Inflammatory macrophage (primary cell): ENCODE data around the gene NLRP2B.
"Not testable (repeated sequence)": the region's sequence is repeated elsewhere in the genome, so short reads cannot be mapped to it uniquely, and the experiment has no call there.

ENCODE experiments used
- DNase-seq, 2 donors: peaks; one replicate each; pipeline ENCODE4 v3.0.0-alpha.2; 2020 to 2022
- total RNA-seq, 18 experiments: gene quantifications; one replicate each; lab custom pipeline; 2026; ENCODE audit warnings: mixed read lengths in 6 of 18, inconsistent platforms in 2 of 18; lab: John Stamatoyannopoulos, UW

The NLRP2B gene
- total RNA-seq: 0 to 0.06 (median 0) reads per million in 18 experiments

DNA sequence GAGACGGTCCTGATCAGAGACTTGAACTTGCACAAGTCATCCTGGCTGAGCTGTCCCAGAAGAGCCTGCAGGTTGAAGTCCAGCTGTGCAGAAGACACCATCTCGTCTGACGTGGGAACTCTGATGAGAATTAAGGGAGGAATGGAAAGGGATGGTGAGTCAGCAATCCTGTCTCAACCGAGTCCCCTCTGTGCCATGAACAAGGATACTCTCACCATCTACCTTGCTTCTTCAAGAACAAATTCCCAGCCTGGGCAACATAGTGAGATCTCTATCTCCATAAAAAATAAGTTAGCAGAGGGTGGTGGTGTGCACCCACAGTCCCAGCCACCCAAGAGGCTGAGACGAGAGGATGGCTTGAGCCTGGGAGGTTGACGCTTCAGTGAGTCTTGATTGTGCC, at the start of gene NLRP2B:
TSS of gene NLRP2B (minus strand) at position 101 of the 400 bp plus-strand sequence.
- DNase-seq: no peak

DNA sequence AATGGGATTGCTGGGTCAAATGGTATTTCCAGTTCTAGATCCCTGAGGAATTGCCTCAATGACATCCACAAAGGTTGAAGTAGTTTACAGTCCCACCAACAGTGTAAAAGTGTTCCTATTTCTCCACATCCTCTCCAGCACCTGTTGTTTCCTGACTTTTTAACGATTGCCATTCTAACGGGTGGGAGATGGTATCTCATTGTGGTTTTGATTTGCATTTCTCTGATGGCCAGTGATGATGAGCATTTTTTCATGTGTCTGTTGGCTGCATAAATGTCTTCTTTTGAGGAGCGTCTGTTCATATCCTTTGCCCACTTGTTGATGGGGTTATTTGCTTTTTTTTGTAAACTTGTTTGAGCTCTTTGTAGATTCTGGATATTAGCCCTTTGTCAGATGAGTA, 45.9 kb upstream of the NLRP2B start:
- not testable (repeated sequence) for DNase-seq

DNA sequence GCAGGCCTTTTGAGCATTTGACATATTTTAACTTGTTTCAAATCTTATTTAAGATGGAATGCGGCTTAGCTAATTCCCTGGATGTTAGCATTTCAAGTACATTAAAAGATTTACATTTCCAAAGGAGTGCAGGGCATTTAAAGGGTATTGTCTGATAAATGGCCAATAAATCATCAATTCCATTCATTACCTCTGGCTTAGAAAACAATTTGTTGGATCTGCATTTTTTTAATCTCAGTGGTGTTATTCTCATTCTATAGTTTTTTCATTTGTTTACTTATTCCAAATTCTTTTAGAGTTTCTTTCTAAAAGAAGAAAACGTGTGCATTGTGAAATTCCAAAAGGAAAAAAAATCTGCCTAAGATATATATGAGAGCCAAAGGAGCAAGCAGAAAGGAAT, 1.3 kb upstream of the NLRP2B start:
- DNase-seq: no peak

DNA sequence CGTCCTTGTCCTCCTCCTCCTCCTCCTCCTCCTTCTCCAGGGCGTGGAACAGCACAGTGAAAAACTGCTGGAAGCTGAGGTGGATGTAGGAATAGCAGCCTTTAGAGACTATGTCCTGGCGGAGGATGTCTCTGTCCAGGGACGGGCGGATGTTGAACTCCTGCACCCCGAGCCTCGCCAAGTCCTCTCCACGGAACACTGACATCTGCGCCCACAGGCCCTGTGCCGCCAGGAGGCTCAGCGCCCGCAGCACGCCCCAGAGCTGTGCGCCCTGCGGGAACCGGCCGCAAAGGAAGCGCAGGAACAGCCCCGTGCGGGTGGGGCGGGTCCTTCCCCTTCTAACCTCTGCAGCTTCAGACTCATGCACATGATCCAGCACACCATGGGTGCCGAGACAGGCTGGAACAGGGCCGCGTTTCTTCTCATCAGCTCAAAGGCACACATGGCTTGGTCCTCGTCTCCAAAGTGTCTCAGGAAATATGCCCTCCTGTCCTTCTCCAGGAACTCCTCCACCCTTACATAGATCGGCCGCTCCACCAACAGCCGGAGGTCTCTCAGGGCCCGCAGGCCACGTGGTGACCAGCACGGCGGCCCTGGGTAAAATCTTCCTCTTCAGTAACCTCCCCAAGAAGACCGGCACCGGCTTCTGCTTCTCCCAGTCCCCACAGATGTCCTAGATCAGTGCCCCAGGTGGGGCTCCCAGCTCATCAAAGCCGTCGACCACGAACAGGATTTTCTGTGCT, 1.2 kb downstream of the NLRP2B start:
- no peak for DNase-seq

DNA sequence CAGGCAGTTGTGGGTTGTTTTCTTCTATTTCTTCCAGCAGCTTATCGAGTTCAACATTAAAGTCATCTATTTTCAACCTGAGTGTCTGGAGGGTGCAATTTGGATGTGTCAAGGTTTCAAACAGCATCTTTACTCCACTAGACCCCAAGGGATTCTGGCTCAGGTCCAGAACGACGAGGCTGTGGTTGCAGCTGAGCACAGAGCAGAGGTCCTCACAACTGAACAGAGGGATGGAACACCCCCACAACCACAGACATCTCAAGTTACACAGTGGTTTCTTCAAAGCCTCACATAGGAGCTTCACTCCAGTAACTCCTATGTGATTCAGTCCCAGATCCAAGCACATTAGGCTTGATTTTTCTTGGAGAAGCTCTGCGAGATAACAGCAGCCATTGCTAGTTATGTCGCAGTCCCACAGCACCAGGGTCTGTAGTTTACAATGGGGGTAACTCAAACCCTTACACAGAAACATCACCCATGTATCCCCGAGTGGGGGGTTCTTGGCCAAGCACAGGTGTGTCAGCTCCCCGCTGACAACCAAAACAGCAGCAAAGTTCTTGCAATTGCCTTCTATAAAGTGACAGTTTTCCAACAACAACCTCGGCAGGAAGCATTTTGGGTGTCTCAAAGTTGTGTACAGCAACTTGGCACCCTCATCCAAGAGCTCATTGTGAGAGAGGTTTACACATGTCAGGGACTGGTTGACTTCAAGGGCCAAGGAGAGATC, 2.8 kb downstream of the NLRP2B start:
- DNase-seq: no peak

DNA sequence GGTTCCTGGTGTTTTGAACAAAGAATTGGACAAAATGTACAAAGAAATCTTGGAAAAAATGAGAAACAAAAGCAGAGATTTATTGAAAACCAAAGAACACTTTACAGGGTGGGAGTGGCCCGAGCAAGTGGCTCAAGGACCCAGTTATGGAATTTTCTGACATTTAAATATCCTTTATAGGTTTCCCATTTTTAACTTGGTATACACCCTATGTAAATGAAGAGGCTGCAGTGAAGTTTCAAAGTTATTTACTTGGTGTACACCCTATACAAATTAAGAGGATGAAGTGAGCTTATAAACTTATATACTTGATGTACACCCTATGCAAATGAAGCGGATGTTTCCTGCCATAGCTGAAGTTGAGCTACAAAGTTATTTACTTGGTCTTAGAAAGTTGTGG, 4.7 kb downstream of the NLRP2B start:
- no peak for DNase-seq

DNA sequence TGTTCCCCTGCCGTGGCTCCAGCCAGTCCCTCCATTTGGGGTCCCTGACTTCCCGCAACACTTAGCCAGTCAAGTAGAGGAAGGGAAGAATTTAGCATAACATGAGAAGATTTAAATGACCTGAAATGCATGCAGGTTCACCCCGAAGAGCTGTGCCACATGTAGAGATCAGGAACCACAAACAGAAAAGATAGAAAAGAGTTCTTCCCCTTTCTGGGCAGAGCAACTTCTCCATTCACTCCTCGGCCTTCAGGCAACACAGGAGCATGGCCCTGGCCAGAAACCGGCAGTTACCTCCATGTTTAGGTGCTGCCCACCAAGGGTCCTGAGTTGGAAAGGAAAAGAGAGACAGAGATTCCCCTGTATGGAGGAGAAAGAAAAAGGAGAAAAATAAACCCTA, 5.2 kb downstream of the NLRP2B start:
- no peak for DNase-seq

DNA sequence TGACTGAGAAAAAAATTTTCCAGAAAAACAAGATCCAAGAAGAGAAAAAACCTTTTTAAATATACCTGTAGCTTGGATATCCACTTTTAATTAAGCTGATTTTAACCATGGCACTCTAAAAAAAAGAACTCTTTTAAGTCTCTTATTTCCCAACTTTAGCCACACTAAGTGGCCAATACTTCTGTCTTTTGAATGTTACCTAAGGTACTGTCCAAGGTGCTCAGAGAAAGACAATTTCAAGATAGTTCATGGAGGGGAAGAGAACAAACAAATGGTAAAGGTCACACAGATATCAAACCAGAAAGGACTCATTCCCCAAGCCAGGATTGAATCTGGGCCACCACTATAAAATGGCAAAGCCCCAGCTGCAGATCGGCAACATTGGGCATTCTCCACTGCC, 10.1 kb downstream of the NLRP2B start:
- DNase-seq: no peak

DNA sequence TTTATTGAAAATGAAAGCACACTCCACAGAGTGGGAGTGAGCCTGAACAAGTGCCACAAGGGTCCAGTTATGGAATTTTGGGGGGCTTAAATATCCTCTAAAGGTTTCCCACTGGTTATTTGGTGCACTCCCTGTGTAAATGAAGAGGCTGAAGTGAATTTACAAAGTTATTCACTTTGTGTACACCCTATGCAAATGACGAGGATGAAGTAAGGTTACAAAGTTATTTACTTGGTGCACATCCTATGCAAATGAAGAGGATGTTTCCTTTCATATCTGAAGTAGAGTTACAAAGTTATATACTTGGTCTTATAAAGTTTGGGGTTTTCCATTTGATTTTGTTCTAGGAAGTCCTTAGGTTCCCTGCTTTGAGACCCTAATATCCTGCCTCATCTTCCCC, 13.1 kb downstream of the NLRP2B start:
- DNase-seq: no peak

DNA sequence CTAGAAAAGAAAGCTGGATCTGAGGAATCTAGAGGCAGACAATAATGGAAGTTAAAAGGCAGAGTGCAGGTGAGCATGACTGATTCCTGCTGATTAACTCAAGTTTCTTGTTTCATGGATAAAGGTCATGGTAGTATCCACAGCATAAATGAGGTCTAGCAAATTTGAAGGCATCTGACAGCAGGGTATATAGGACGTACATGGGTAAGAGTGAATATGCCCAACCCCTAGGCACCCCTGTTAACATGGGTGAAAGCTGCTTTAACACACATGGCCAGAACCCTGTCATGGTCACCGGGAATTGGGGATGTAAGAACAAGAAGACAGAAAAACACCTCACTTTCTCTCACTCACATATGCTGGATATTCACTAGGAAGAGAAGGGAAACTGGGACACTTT, 25.0 kb downstream of the NLRP2B start:
- no peak for DNase-seq

DNA sequence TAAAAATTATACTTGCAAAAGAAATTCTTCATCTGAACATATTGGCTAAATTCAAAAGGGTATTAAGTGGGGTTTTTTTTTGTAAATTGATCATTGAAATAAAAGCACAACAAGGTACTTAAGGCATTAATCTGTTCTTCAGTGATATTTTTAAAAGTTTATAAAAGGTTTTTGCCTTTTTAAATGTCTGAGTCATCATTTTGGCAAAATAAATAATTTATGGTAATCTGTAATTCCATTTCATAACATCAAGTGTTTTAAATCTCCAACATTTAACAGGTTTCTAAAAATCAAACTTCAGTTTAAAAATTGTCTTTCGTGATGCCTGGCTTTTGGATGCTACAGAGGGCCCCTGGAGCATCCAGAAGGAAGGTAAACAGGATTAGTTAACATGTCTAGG, 27.4 kb downstream of the NLRP2B start:
- DNase-seq: no peak

DNA sequence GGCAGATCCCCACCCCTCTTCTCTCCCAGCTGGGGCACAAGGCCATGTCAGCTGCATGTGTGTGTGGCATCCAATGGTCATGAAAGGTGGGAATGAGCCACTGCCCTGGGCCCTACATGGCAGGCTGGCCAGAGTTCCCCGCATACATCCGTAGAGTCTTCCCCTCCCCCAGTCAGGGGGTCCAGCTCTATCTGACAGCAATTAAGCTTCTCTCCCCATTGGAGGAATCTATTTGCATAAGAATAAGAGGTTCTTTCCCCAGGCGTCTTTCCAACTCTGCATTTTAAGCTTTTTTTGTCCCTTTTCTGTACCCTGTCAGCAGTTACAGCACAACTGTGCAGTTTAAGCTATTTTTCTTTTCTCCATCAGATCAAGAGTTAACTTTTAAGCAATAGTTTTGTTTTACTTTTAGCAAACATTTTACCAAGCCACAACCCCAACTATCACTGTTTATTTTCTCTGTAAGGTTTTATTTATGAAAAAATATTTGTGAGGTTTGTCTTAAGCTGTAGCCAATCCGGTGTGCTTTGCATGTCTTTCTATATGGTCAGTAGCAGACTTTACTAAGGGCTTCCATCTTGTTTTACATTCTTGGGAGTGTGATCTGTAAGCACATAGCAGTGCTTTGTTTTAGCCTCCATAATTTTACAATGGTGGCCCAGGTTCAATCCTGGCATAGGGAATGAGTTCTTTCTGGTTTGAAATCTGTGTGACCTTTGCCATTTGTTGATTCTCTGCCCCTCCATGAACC, 28.7 kb downstream of the NLRP2B start:
- no peak for DNase-seq

DNA sequence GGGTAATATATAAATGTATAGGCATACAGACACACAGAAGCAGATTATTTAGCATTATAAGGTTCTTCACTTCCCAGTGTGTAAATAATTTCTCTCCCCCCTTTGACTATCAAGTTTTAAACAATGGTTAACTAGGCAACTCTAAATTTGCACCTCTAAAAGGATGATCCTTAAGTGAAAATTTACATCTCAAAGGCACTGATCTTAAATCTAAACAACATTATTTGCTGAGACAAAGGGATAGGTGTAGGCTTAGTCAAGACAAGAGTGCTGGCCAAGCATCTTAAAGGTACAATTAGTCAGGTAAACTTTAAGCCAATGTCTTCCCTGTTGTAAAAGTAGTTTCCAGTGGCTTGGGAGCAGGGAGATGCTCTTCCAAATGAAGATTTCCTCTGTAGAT, 33.0 kb downstream of the NLRP2B start:
- no peak for DNase-seq

DNA sequence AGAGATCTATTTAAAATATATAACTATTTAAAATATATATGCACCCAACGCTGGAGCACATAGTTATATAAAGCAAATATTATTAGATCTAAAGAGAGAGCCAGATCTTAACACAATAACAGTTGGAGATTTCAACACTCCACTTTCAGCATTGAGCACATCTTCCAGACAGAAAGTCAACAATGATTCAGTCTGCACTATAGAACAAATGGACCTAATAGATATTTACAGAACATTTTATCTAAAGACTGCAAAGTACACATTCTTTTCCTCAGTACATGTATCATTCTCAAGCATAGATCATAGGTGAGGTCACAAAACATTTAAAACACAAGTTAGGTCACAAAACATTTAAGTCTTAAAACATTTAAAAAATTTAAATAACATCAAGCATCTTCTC, 36.4 kb downstream of the NLRP2B start:
- DNase-seq: no peak

DNA sequence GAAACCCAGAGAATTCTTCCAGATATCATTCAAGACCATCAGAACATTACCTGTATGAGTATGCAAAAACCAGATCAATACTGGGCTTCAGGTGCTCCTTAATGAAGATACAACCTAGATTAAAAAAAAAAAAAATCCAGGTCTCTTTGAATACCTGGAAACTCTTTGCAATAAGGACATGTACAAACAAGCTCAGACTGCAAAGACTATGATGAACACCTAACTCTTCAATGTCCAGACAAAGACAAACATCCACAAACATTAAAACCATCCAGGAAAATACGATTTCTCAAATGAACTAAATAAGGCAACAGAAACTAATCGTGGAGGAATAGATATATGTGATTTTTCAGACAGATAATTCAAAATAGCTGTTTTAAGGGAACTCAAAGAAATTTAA, 38.7 kb downstream of the NLRP2B start:
- DNase-seq: no peak

DNA sequence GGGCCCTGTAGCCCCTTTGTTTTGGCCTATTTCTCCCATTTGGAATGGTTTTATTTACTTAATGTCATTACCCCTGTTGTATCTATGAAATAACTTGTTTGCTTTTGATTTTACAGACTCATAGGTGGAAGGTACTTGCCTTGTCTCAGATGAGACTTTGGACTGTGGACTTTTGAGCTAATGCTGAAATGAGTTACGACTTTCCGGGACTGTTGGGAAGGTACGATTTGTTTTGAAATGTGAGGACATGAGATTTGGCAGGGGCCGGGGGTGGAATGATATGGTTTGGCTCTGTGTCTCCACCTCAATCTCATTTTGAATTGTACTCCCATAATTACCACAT, 39.4 kb downstream of the NLRP2B start:
- DNase-seq: no peak

DNA sequence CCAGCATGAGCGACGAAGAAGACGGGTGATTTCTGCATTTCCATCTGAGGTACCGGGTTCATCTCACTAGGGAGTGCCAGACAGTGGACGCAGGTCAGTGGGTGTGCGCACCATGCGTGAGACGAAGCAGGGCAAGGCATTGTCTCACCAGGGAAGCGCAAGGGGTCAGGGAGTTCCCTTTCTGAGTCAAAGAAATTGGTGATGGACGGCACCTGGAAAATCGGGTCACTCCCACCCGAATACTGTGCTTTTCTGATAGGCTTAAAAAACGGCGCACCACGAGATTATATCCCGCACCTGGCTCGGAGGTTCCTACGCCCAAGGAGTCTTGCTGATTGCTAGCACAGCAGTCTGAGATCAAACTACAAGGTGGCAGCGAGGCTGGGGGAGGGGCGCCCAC, 50.6 kb downstream of the NLRP2B start:
- DNase-seq: not testable (repeated sequence)
